ENCODE measurements around the gene TCF7L2.

TCF7L2 gene

DNA sequence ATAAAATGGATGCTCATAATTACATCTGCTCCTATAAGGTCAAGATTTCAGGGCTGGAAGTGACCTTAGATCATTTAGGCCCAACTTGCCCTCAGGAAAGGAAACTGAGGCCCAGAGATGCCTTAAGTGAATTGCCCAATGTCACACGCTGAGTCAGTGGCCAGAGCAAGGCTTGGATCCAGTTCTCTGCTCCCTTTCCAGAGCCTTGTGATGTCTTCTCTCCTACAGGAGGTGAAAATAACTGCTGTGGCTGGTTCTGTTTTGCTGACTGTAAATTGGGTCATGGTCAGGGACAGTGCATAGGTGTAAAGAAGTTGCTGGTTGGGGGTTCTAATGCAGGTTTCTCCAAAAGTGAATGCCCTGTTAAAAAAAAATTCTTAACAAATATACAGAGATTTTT is 91.3 kb downstream of the TCF7L2 start:
- intact Hi-C loops (cut with DNase I; ENCODE audit: low total_unique reads): no loop called here
- no peak for DNase-seq
- peaks cover 0 to 93% (median 62%) of the 10 kb centered on the region in 4 donors for H3K4me1 ChIP-seq
- no peak overlapping the region for H3K4me3 ChIP-seq
- TF ChIP-seq, protein P1, sequence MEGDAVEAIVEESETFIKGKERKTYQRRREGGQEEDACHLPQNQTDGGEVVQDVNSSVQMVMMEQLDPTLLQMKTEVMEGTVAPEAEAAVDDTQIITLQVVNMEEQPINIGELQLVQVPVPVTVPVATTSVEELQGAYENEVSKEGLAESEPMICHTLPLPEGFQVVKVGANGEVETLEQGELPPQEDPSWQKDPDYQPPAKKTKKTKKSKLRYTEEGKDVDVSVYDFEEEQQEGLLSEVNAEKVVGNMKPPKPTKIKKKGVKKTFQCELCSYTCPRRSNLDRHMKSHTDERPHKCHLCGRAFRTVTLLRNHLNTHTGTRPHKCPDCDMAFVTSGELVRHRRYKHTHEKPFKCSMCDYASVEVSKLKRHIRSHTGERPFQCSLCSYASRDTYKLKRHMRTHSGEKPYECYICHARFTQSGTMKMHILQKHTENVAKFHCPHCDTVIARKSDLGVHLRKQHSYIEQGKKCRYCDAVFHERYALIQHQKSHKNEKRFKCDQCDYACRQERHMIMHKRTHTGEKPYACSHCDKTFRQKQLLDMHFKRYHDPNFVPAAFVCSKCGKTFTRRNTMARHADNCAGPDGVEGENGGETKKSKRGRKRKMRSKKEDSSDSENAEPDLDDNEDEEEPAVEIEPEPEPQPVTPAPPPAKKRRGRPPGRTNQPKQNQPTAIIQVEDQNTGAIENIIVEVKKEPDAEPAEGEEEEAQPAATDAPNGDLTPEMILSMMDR (IDR thresholded peaks at IDR 0.05): no peak
- peaks cover 0 to 4% (median 0%) of the 10 kb centered on the region in 3 donors for H3K36me3 ChIP-seq
- H3K27ac ChIP-seq: peak overlapping the region in 1 of 2 donors; percentile 86
- no peaks in the 10 kb centered on the region for H3K9me3 ChIP-seq
- no peaks in the 10 kb centered on the region for H3K27me3 ChIP-seq

DNA sequence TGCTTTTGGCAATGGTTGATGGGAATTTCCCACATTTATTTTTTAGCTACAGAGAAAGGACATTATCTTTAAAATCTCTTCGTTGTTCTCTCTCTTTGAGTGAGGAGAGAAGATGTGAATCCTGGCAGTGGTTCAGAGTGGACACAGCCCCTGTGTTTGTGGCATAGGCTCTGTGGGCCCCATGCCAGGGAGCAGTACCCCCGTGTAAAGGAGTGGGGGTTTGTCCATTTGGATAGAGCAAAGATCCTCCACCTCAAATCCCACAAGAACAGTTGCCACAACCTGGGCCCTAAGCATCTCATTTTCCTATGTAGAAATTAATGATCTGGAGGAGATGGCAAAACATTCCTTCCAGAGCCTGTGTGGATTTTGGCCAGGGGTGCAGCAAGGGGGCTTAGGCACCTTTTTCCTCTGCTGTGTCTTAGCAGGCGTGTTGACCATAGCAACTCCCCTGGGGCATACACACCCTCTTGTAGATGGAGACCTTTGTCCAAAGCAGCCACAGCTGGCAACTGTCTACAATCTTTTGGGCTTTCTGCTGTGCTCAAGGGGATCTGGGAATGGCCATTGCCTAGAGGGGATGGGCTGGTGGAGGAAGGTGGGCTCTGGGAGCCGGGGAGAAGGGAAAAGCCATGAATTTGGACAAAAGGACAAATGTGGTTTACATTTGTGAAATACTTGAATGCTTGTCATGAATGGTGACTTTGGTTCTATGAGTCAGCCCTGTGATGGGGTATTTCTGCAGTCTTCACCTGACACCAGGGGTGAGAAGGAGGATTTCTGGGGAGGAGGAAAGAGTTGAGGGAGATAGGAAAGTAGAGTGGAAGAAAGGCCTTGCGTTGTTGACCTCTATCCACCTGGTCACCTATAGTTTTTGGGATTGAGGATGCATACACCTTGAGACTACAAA is 92.0 kb downstream of the TCF7L2 start:
- Histone ChIP-seq H3K36me3 (peaks cover 0 to 4% (median 0%) of the 10 kb centered on the region in 3 donors), H3K4me3 (no peak overlapping the region), H3K27ac (peak overlapping the region; percentile 52 to 86), H3K9me3 (no peaks in the 10 kb centered on the region), H3K27me3 (no peaks in the 10 kb centered on the region), H3K4me1 (peaks cover 0 to 93% (median 59%) of the 10 kb centered on the region in 4 donors)
- no peak for DNase-seq
- TF ChIP-seq, protein P1 (IDR thresholded peaks at IDR 0.05): no peak
- intact Hi-C loops (cut with DNase I; ENCODE audit: low total_unique reads): no loop called here

DNA sequence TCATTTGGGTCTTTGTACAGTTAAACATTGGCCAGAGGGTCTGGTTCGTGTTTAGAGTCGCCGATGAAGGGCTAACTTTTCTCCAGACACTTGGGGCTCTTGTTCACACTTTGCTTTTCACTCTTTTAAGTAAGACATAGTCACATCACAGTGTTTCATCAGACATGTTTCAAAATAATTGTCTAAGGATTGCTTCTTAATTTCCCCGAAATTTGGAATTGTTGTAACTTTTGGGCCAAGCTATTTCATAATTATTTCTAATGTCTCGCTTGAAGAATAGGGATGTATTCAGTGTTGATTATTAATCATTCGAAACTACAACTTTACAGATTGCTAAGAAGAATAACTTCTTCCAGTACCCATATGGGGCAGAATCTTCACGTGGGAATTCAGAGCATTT is 92.8 kb downstream of the TCF7L2 start:
- Histone ChIP-seq H3K27ac (peak overlapping the region; percentile 52 to 86), H3K4me3 (no peak overlapping the region), H3K36me3 (peaks cover 0 to 4% (median 0%) of the 10 kb centered on the region in 3 donors), H3K4me1 (peaks cover 0 to 93% (median 62%) of the 10 kb centered on the region in 4 donors), H3K27me3 (no peaks in the 10 kb centered on the region), H3K9me3 (no peaks in the 10 kb centered on the region)
- no peak for DNase-seq
- TF ChIP-seq, protein P1 (IDR thresholded peaks at IDR 0.05): no peak
- intact Hi-C loops (cut with DNase I; ENCODE audit: low total_unique reads): no loop called here

DNA sequence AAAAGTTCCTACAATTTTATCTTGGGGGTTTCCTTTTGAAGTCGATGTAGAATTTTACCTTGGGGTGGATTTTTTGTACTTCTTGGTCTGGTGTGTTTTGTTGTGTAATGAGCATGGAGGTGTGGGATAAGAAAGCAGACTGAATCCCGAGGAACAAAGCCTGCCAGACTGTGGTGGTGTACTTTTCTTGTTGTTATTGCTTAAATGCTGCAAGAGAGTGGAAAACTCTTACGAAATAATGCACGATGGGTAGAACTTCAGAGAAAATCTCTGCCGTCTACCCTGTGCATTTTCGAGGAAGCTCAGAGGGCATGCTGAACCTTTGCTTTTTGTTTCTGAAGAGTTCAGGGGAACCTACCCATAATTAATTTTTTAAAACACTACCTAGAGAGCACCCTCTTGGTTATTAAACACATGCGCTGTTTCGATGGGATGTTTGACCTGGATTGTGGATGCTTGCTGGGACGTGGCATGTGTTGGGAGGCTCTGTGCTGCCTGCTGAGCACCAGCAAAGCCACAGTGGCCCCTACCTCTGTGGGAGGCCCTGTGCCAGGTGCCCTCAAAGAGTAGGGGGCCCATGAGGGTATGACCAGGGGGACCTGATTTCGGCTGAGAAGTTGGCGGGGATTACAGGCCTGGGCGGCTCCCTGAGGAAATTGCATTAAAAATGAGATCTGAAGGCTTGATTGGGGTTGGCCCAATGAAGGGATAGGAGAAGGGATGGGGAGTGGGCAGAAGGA is 94.1 kb downstream of the TCF7L2 start:
- TF ChIP-seq, protein P1 (IDR thresholded peaks at IDR 0.05): no peak
- peak overlapping the region; percentile 64 to 86 for H3K27ac ChIP-seq
- H3K9me3 ChIP-seq: no peaks in the 10 kb centered on the region
- peaks cover 0 to 4% (median 0%) of the 10 kb centered on the region in 3 donors for H3K36me3 ChIP-seq
- peaks cover 0 to 93% (median 66%) of the 10 kb centered on the region in 4 donors for H3K4me1 ChIP-seq
- intact Hi-C loops (cut with DNase I; ENCODE audit: low total_unique reads): no loop called here
- H3K4me3 ChIP-seq: no peak overlapping the region
- DNase-seq: no peak
- H3K27me3 ChIP-seq: no peaks in the 10 kb centered on the region

DNA sequence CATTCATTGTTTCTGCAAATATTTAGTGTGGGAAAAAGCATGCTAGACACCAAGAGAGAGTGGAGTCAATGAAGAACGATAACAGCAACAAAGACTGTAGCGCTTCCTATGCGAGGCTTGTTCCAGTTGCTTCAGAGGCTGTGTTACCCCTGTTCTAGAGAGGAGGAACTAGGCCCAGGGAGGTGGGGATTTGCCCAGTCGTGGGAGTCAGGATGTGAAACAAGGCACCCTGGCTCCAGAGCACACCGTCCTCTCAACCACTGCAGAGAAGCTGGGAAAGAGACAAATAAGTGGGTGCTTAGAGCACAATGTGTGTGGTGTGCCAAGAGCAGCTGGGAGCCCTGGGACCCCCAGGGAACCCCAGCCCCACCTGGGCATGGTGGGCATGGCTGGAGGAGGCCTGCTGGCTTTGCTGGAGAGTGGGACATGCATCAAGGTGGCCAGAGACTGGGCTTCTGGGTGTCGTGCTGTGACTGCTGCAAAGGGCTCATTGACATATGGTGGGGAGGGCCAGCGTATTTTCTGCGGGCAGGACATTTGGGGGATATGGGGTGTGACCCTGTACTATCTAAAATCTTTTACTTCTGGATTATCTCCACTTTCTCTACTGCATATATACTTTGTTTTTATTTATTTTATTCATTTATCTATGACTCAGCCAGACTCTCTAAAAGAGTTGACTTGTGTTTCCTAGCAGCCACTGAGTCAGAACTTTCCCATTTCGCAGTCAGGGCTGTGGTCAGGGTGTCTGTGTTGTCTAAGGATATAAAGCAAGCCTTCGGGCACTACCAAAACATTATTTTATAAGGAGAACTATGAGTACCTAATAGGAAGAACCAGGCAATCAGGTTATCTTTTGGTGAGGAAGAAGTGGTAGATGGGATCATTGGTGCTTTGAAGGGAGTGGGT is 95.4 kb downstream of the TCF7L2 start:
- intact Hi-C loops (cut with DNase I; ENCODE audit: low total_unique reads): no loop called here
- peaks cover 0 to 96% (median 74%) of the 10 kb centered on the region in 4 donors for H3K4me1 ChIP-seq

More for the DNA sequence above, 95.4 kb downstream of the TCF7L2 start:
- Histone ChIP-seq H3K9me3 (no peaks in the 10 kb centered on the region), H3K36me3 (peaks cover 0 to 2% (median 0%) of the 10 kb centered on the region in 3 donors), H3K27ac (peak overlapping the region; percentile 64 to 86), H3K4me3 (no peak overlapping the region), H3K27me3 (no peaks in the 10 kb centered on the region)
- TF ChIP-seq, protein P1 (IDR thresholded peaks at IDR 0.05): no peak
- no peak for DNase-seq
